HG02763 (cell line): ENCODE measurements around the gene KPNA1.

ENCODE experiments used
- ATAC-seq: cut with Tn5 transposase; IDR thresholded peaks from one replicate; pipeline ENCODE4 v1.9.1; 2021; ENCODE audit warnings: mild to moderate bottlenecking, moderate library complexity; ENCODE audit not compliant: unreplicated experiment

The KPNA1 gene

GRCh38 chr3:122421101-122421500, 93.6 kb downstream of the KPNA1 start:
- no peak for ATAC-seq

- no peak for ATAC-seq
Observed at GRCh38 chr3:122416966-122417365, 97.8 kb downstream of the KPNA1 start.

- peak; percentile 86 for ATAC-seq
Observed at GRCh38 chr3:122415762-122416654, 98.7 kb downstream of the KPNA1 start, which contains the start of gene WDR5B. WDR5B (minus strand) TSS chr3:122416062; CDS start chr3:122415528, 534 bp downstream.

- no peak for ATAC-seq
Observed at GRCh38 chr3:122415104-122415744, 99.5 kb downstream of the KPNA1 start.

DNA sequence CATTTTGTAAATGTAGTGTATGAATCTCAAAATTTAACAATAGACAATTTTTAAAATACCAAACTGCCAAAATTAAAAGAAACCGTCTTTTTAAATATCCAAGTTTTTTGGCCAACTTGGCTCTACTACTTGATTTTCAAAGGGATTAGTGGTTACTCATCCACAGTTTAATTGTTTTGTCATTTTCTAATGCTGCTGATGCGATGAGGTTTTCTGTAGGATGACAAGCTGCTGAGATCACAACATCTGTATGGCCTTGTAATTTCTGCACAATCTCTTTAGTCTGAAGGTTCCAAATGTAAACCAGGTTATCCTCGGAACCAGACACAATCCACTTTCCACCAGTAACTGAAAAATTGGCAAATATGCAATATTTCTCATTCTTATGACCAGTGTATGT, 100.3 kb downstream of the KPNA1 start:
- ATAC-seq: no peak

- ATAC-seq: no peak
Observed at GRCh38 chr3:122410639-122411038, 104.1 kb downstream of the KPNA1 start.

- ATAC-seq: no peak
Observed at GRCh38 chr3:122410111-122410510, 104.6 kb downstream of the KPNA1 start.

GRCh38 chr3:122409446-122409845, 105.3 kb downstream of the KPNA1 start:
- ATAC-seq: no peak

- no peak for ATAC-seq
Observed at GRCh38 chr3:122407946-122408345, 106.8 kb downstream of the KPNA1 start.

DNA sequence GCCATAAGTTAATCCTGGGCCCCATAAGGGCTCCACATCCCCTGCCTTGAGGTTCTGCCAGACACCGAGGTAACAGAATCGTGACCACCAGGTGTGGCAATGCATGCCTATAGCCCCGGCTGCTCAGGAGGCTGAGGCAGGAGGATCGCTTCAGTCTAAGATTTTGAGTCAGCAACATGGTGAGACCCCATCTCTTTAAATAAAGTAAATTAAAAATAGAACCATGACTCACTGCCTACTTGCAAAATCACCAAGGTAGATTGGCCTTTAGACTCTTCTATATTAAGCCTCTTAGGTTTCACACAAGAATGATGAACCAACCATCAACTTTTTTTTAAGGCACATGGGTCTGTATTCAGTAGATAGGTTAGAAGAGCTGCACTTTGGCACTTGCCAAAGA, 108.5 kb downstream of the KPNA1 start:
- no peak for ATAC-seq

- no peak for ATAC-seq
Observed at GRCh38 chr3:122405015-122405414, 109.7 kb downstream of the KPNA1 start.

DNA sequence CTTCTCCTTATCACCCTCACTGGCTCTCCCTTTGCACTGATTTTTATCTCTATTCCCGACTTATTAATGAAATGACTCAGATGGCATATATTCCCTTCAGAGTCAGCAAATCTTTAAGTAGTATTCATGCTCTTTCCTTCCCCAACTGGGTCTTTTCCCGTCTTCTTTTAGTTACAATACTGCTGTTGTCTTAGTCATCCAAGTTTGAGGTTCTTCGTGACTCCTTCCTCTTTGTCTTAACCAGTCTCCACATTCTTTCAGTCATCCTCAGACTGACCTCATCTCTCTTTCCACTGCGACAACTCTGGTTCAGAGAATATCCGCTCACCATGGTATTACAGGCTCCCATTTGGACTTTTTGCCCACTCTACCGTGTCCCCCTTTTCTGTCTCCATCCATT, 111.2 kb downstream of the KPNA1 start:
- ATAC-seq: no peak

GRCh38 chr3:122398920-122399319, 115.8 kb downstream of the KPNA1 start:
- ATAC-seq: no peak

DNA sequence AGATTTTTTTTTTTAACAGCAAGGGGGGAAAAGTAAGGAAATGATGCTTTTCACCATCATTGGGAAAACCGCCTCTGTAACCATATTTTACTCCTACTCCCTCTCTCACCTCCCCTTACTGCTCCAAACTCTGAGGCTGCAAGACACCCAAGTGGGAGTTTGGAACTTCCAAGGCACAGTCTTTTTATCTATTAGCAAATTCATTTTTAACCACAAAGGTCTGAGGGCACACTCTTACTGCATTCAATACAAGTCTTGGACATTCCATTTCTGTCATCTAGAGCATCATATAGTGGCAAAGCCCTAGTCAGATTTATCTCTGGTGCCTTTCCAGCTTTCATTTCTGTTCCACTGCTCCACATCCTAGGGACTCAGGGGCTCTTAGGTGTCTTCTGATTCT, 117.5 kb downstream of the KPNA1 start:
- ATAC-seq: no peak

DNA sequence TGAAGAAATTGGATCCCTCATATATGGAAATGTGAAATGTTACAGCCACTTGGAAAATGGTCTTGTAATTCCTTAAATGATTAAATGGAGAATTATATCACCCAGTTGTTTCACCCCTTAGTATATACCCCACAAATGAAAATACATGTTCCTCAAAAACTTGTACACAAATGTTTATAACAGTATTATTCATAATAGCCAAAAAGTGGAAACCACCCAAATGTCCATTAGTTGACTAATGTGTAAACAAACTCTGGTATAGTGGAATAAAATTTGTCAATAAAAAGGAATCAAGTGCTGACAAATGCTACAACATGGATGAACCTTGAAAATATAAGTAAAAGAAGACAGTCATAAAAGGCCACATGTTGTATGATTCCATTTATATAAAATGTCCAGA, 118.2 kb downstream of the KPNA1 start:
- ATAC-seq: no peak

DNA sequence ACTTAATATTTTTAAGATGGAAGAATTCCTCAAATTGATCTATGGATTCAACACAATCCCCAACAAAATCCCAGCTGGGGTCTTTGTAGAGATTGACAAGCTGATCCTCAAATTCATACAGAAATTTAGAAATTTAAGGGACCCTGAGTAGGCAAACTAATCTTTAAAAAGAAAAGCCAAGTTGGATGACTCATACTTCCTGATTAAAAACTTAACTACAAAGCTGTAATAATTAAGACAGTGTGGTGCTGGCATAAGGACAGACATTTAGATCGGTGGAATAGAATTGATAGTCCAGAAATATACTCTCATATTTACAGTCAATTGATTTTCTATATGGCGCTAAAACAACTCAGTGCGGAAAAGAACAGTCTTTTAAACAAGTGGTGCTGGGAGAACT, 119.2 kb downstream of the KPNA1 start:
- ATAC-seq: no peak

DNA sequence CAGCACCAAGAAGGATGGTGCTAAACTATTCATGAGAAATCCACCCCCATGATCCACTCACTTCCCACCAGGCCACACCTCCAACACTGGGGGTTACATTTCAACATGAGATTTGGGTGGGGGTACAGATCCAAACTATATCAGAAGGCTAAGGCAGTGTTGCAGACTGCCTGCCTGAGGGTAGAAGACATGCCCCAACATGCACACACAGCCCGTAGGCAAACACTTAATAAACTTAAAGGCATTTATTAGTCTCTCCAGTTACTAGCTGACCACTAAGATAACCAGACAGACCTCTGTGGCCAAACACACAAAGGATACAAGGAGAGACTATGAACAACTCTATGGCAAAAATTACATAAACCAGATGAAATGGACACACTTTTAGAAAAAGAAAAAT, 120.6 kb downstream of the KPNA1 start:
- ATAC-seq: no peak

DNA sequence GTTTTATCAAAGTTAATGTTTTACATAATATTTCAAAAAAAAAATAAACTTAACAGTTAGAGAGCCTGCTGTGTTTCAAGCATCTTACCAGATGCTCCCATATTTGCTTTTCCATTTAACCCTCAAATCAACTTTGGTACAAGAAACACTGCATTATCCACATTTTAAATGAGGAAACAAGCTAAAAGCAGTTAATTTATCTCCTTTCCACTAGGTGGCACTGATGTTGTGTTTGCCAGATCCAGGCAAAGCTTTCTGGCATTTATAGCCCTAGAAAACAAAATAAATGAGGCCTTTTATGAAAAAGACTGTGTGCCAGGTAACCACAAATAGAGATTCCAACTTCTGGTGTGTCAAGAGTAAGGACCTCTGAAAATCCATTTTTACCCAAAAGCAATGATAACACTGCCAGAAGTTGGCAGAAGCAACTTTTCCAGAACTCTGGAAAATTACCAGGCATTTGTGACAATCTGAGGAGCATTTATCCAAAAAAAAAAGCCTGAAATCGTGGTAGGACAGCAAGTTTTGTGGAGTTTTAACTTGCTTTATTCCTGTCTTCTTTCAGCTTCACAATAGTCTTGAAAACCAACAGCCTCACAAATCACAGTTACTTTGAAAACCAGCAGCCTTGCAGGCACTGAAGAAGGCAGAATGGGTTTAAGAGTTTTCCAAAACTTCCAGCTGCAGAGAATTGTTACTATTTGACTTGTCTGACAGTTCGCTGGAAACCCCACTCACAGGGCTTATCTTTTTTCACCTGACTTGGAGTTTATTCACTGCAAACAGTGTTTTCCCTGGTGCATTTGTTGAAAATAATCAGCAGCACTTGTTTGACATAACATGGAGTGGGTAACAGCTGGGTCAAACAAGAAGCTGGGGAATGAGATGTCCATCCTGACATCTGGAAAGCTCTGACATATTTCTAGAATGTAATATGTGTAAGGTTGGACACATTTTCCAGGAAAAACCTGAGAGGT, 121.6 kb downstream of the KPNA1 start:
- no peak for ATAC-seq

GRCh38 chr3:122391681-122392446, 122.9 kb downstream of the KPNA1 start:
- ATAC-seq: no peak

GRCh38 chr3:122390665-122391064, 124.1 kb downstream of the KPNA1 start:
- no peak for ATAC-seq
